Kidney (tissue), 14 donors: ENCODE results near the gene PLK4. TPM values are rescaled to one million over a fixed set of nuclear protein-coding genes. Genes with fewer than 3 reads are reported as not detected.
A peak's percentile ranks its signal among the peaks of the same experiment; 100 is the strongest.

Source experiments
- DNase-seq, 5 donors: peaks; one replicate each; pipeline ENCODE4 v3.0.0-alpha.2; 2013 to 2020
- FAIRE-seq: peaks from 2 replicates; lab custom pipeline; 2012; peaks lifted over from hg19 to GRCh38; lab: Jason Lieb, UNC
- H3K27ac ChIP-seq, 2 donors: one replicate each; pipeline ENCODE4 v1.7.0; 2013; ENCODE audit warnings: low read depth in 2 of 2, low read length in 2 of 2, inconsistent platforms in 1 of 2
- H3K27me3 ChIP-seq: one replicate; pipeline ENCODE4 v1.7.1; 2013; ENCODE audit warnings: low read length, inconsistent platforms; ENCODE audit not compliant: control insufficient read depth, insufficient read depth
- H3K36me3 ChIP-seq, 3 donors: one replicate each; pipeline versions ENCODE4 v1.7.0 to v1.7.1; 2013; ENCODE audit warnings: low read length in 3 of 3, control low read depth in 1 of 3, inconsistent platforms in 1 of 3; ENCODE audit not compliant: insufficient read depth in 3 of 3, control insufficient read depth in 2 of 3
- H3K4me1 ChIP-seq, 3 donors: one replicate each; pipeline versions ENCODE4 v1.7.0 to v1.7.1; 2013; ENCODE audit warnings: low read length in 3 of 3, inconsistent platforms in 1 of 3, low read depth in 1 of 3; ENCODE audit not compliant: control insufficient read depth in 2 of 3, insufficient read depth in 2 of 3
- H3K4me3 ChIP-seq, 3 donors: one replicate each; pipeline versions ENCODE4 v1.7.0 to v1.8.1; 2013; ENCODE audit warnings: low read length in 3 of 3, control low read depth in 1 of 3, inconsistent platforms in 1 of 3
- H3K9ac ChIP-seq, 3 donors: one replicate each; pipeline versions ENCODE4 v1.7.0 to v1.7.1; 2013; ENCODE audit warnings: low read length in 3 of 3, control low read depth in 1 of 3, inconsistent platforms in 1 of 3
- H3K9me3 ChIP-seq, 3 donors: one replicate each; pipeline versions ENCODE4 v1.7.0 to v1.7.1; 2013; ENCODE audit warnings: low read length in 3 of 3, control low read depth in 1 of 3, inconsistent platforms in 1 of 3; ENCODE audit not compliant: control insufficient read depth in 2 of 3, insufficient read depth in 1 of 3
- intact Hi-C: fragments of 100-400 bp; cut with DNase I; formaldehyde crosslinking; loops from one replicate; pipeline ENCODE4 v1.11.1; 2022
- polyA plus RNA-seq: library from polyadenylated mRNA; stranded (reverse); fragments of 350-450 nt; fragmentation: Illumina TruSeq; extraction: RNeasy Lipid Tissue Mini Kit (QIAGEN cat#74804); gene quantifications from one replicate; pipeline ENCODE4 v1.2.3, GENCODE V29; 2014; ENCODE audit warnings: low read depth, low replicate concordance; ENCODE audit not compliant: insufficient read depth
- total RNA-seq: library from RNA; stranded (reverse); fragmentation: NEBNext Ultra II Directional; extraction: Animal tissue kit (Norgen Biotek cat#: 25700); gene quantifications from one replicate; pipeline ENCODE4 v1.2.1, GENCODE V29; 2021
- TF ChIP-seq, protein P1 (sequence below): IDR thresholded peaks from 3 replicates; pipeline ENCODE4 v1.5.1; 2012; ENCODE audit warnings: mild to moderate bottlenecking, moderate library complexity, borderline replicate concordance; ENCODE audit not compliant: insufficient read depth; ENCODE audit errors: extremely low read depth
- donor health status: control.
- donor health status: control.
- donor health status: control.
- donor health status: control.
- donor health status: control.
- donor health status: DM: yes; HTN: yes; CAD: no.
- donor health status: Normal renal cell carcinoma (clear cell type).

Gene PLK4
- total and polyA plus RNA-seq, 2 donors from 2014 or later, result 0.56 to 2.0 TPM

DNA sequence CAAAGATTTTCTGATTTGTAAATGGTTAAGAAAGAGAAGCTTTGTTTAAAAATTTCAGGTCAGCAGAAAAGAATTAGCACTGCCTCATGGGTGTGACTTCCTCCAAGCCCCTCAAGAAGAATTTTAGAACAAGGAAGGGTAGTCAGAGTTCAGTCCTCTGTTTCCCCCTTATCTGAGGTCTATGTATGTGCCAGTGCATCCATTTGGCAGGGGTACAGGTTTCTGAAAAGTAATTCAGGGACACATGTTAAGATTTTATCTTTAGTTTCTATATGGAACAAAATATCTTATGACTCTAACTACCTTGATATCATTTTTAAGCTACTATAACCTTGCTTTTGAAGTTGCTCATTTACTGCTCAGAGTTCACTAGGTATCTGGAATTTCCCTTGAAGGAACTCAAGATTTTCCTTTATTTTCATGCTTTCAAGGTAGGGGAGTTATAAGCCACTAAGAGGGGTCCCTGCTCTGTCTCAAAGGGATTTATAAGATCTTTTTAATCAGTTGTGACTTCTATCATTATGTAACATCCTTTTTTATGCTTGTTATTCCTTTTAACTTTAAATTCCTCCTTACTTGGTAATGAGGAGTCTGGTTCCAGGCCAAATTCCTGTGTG, 24.4 kb upstream of the PLK4 start:
- TF ChIP-seq, protein P1, sequence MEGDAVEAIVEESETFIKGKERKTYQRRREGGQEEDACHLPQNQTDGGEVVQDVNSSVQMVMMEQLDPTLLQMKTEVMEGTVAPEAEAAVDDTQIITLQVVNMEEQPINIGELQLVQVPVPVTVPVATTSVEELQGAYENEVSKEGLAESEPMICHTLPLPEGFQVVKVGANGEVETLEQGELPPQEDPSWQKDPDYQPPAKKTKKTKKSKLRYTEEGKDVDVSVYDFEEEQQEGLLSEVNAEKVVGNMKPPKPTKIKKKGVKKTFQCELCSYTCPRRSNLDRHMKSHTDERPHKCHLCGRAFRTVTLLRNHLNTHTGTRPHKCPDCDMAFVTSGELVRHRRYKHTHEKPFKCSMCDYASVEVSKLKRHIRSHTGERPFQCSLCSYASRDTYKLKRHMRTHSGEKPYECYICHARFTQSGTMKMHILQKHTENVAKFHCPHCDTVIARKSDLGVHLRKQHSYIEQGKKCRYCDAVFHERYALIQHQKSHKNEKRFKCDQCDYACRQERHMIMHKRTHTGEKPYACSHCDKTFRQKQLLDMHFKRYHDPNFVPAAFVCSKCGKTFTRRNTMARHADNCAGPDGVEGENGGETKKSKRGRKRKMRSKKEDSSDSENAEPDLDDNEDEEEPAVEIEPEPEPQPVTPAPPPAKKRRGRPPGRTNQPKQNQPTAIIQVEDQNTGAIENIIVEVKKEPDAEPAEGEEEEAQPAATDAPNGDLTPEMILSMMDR, result no peak
- intact Hi-C loops, result no loop called here
- Histone ChIP-seq H3K36me3 (no peaks in the 10 kb centered on the region), H3K4me3 (no peak overlapping the region), H3K9ac (no peak overlapping the region), H3K27me3 (no peaks in the 10 kb centered on the region), H3K4me1 (no peaks in the 10 kb centered on the region), H3K27ac (no peak overlapping the region), H3K9me3 (no peaks in the 10 kb centered on the region)
- DNase-seq, result peak in 1 of 5 donors; percentile 11
- FAIRE-seq, result no peak

DNA sequence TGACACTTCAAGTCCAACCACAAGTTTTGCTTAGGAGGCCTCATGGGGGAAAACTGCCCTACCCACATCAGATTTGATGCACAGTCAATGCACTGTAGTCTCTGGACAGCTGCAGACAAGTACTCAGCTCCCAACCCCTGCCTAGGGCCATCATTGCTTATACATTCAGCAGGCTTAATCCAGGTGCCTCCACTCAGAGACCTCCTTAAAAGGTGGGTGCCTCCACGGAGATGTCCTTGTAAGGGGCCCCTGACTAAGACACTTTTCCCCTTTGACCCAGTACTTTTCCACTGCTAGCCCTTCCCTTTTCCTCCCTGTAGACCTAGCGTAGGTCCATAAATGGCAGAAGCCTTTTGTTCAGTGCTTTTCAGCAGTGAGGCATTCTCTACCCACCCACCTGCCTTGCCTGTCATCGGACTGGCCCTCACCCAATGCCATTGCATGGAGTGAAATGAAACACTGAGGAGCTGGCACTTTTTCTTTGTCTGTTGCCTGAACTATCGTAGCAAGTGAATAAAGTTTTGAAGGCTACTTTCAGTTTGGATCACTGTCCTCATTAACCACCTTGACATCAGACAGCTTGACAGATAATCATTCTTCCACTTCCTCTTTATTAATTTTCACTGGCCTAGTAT, 23.8 kb upstream of the PLK4 start:
- no peaks in the 10 kb centered on the region for H3K27me3 ChIP-seq
- no peak for DNase-seq
- no peaks in the 10 kb centered on the region for H3K4me1 ChIP-seq
- no peak overlapping the region for H3K27ac ChIP-seq
- no peak overlapping the region for H3K4me3 ChIP-seq
- no peak overlapping the region for H3K9ac ChIP-seq
- TF ChIP-seq, protein P1, result no peak
- FAIRE-seq, result no peak
- H3K36me3 ChIP-seq, result no peaks in the 10 kb centered on the region
- intact Hi-C loops, result no loop called here
- H3K9me3 ChIP-seq, result no peaks in the 10 kb centered on the region

DNA sequence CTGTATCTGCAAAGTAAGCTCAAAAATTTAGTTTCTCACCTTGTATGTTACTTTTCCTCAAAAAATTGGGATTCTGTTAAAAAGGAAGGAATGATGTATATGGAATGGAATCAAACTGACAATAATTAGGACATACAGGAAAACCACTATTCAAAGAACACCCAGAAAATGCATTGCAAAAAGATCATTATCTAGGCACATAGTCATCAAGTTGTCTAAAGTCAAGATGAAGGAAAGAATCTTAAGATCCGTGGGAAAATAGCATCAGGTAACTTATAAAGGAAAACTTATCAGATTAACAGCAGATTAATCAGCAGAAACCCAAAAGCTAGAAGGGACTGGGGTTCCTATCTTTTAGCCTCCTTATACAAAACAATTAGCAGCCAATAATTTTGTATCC, 23.1 kb upstream of the PLK4 start:
- Histone ChIP-seq H3K9me3 (no peaks in the 10 kb centered on the region), H3K36me3 (no peaks in the 10 kb centered on the region), H3K27ac (no peak overlapping the region), H3K4me1 (no peaks in the 10 kb centered on the region), H3K9ac (no peak overlapping the region), H3K27me3 (no peaks in the 10 kb centered on the region), H3K4me3 (no peak overlapping the region)
- TF ChIP-seq, protein P1, result no peak
- FAIRE-seq (no peak), DNase-seq (no peak)
- intact Hi-C loops, result no loop called here

DNA sequence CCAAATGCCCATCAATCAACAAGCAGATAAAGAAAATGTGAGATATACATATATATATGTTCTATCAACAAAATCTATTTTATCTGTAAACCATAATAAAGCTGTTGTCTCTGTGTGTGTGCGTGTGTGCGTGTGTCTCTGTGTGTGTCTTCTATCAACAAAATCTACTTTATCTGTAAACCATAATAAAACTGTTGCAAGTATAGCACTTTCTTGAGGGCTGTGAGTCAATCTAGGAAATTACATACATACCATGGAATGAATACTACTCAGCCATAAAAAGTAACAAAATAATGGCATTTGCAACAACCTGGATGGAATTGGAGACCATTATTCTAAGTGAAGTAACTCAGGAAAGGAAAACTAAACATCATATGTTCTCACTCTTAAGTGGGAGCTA, 12.5 kb upstream of the PLK4 start:
- H3K27ac ChIP-seq, result no peak overlapping the region
- H3K27me3 ChIP-seq, result no peaks in the 10 kb centered on the region
- intact Hi-C loops, result no loop called here
- no peak for FAIRE-seq
- DNase-seq, result no peak
- H3K4me3 ChIP-seq, result no peak overlapping the region
- no peaks in the 10 kb centered on the region for H3K9me3 ChIP-seq
- H3K36me3 ChIP-seq, result no peaks in the 10 kb centered on the region
- H3K9ac ChIP-seq, result no peak overlapping the region
- TF ChIP-seq, protein P1, result no peak
- H3K4me1 ChIP-seq, result peaks cover 0 to 2% (median 0%) of the 10 kb centered on the region in 3 donors
